Measurements from ENCODE around the gene PDZD4.

Gene PDZD4

DNA sequence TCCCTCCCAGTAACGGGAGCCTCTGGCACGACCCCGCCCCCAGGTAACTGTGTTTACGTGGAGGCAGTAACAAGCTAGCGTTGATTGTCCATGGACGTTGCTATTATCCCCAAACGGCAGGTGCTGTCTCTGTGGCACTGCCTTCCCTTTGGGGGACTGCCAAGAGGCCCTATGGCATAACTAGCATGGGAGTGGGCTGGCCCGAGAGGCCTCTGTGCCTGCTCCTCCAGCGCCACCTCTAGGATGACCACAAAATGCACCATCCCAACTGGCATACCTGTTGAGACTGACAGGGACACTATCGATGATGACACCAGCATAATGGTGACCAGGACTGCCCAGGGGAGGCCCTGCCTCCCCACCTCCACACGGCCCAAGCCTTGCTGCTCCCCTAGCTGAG, 48.0 kb downstream of the PDZD4 start:
- no peak for DNase-seq

DNA sequence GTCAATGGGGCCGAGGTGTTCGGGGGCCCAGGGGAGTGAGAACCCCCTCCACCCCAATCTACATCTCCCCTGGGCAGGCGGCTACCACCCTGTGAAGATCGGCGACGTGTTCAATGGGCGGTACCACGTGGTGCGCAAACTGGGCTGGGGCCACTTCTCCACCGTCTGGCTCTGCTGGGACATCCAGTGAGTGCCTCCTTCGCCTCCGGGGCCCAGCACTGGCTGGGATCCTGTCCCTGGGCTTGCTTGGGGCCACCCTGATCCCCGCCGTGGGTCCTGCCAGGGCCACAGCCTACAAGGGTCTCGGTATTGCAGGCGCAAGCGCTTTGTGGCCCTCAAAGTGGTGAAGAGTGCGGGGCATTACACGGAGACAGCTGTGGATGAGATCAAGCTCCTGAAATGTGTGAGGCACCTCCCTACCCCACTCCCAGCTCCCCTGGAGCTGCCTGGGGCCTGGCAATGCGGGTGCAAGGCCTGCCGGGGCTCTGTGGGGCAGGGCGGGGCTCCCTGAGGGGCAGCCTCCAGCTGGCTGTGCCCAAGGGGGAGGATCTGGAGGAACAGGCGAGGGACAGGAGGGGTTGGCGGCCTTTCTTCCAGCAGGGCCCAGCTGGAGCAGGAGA, 48.8 kb downstream of the PDZD4 start:
- no peak for DNase-seq

DNA sequence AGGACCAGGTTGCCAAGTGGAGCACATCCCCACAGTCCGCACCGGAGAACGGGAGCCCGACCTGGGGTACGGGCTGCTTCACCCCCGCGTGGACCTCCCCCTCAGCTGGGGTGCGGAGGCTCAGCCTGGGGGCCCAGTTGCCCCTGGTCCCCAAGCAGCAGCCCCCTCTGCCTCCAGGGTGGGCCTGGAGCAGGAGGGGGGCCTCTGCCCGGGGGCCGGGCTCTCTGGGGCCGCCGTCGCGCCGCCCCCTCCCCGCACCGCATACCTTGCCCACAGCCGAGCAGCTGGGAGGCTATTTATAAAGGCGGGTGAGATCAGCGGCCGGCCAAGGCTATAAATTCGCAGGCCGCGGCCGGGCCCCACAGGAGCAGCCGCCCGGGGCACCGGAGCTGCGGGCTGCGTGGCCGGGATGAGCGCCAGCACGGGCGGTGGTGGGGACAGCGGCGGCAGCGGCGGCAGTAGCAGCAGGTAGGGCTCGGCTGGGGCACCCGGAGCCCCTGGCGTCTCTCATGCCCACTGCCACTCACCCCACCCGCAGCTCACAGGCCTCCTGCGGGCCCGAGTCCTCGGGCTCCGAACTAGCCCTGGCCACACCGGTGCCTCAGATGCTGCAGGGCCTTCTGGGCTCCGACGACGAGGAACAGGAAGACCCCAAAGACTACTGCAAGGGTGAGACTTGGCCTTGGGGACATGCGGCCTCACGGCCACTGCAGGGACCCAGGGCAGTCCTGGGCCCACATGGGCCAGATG, 49.5 kb downstream of the PDZD4 start, which contains the start of gene SRPK3:
Gene SRPK3, plus strand, starts transcription at position 364 of the 750 bp plus-strand sequence. Its CDS starts 46 bp downstream, at position 410.
- DNase-seq, result no peak

DNA sequence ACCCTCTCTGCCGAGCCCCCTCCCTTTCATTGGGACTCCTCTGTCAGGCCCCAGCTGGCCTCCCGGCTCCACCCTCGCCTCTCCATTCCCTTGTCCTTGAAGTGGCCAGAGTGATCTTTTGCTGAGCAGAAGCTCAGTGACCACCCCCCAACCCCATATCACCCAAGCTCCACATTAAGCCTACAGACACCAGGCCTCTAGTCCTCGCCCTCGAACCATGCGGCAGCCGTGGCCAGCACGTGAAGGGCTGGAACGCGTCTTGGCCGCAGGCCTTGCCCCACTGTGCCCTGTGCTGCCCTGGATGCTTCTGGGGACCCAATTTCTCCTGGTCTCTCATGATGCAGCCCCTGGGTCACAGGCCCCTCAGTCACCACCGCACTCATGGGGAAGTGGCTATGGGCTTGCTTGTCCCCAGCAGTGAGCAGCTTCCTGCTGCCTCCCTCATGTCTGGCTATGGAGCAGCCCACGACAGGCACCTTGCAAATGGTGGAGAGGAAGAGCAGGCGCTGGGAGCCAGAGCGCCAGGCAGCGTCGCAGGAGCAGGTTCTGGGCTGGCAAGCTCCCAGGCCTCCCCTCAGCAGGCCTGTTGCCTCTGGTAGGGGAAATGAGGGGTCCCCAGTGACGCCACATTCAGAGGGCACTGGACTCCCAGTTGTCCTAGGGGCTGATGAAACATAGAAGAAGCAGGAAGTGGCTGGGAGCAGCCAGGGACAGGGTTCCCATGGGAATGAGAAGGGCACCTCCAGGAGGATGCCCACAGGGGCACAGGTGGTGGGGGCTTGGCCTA, 50.3 kb downstream of the PDZD4 start:
- DNase-seq, result no peak

DNA sequence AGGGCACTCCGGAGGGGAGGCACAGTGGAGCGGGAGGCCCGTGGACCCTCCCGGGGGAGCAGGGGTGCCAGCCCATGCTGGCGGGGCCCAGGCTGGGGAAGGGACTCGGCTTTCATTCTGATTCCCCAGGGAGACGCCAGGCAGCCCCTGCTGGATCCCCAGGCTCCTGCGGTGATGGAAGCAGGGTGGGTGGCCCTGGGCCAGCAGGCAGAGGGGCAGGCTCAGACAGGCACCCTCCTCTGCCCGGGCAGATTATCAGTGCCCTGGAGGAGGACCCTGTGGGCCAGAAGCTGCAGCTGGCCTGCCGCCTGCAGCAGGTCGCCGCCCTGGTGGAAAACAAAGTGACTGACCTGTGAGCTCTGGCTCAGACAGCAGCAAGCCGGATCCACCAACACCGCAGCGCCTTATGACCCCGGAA, 51.7 kb downstream of the PDZD4 start:
- no peak for DNase-seq

DNA sequence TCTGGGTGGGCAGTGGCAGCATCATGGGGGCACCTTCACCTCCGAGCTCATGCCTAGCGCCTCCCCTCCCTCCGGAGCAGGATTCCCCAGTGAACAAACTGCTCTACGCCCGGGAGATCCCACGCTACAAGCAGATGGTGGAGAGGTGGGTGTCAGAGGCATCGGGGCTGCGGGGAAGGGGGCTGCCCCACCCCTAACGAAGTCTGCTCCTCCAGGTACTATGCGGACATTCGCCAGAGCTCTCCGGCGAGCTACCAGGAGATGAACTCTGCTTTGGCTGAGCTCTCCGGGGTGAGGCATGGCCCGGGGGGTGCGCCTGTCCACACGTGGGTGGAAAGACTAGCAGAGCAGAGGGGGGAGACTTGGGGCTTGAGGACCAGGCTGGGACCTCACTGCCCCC, 52.2 kb downstream of the PDZD4 start:
- no peak for DNase-seq

DNA sequence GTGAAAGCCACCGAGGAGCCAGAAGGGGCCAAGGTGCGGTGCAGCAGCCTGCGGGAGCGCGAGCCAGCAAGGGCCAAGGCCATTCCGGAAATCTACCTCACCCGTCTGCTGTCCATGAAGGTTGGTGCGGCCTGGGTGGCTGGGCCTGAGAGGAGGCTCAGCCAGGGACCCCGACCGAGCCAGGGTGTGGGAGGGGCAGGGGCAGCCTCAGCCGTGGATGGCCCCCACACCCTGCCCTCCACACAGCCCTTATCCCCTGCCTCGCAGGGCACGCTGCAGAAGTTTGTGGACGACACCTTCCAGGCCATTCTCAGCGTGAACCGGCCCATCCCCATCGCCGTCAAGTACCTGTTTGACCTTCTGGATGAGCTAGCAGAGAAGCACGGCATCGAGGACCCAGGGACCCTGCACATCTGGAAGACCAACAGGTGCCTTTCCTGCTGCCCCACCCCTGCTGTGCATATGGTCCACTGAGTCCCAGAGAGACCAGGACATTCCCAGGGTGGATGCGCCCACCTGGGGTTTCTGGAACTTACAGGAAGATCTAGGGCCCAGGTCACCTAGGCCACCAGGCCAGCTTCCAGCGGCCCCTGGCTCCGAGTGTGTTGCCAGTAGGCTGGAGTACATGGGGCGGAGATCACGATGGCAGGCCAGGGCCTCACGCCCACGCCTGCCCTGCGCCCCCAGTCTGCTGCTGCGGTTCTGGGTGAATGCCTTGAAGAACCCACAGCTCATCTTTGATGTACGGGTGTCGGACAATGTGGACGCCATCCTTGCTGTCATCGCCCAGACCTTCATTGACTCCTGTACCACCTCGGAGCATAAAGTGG, 52.9 kb downstream of the PDZD4 start:
- DNase-seq, result no peak

DNA sequence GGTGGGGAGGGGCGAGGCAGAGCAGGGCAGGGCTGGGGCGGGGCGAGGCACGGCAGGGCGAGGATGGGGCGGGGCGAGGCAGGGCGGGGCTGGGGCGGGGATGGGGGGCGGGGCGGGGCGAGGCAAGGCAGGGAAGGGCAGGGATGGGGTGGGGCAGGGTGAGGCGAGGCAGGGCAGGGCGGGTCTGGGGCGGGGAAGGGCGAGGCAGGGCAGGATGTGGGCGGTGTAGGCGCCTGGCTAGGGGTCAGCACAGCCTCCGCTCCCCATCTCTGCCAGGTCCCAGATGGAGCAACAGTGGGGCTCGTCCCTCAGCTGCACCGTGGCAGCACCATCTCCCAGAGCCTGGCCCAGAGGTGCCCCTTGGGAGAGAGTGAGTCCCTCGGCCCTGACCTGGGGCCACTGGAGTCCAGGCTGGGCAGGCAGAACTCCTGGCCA, 53.7 kb downstream of the PDZD4 start:
- DNase-seq, result no peak

DNA sequence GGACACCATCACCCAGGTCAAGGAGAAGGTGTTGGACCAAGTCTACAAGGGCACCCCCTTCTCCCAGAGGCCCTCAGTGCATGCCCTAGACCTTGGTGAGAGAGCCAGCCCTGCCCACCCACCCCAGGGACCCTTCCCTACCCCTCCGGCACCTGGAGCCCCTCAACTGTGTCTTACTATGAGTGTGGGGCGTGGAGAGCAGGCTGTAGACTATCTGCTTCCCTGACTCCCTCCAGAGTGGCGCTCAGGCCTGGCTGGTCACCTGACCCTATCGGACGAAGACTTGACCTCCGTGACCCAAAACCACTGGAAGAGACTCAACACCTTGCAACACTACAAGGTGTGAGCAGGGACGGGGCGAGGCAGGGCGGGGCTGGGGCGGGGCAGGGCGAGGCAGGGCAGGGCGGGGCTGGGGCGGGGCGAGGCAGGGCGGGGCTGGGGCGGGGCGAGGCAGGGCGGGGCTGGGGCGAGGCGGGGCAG, 54.2 kb downstream of the PDZD4 start:
- no peak for DNase-seq

DNA sequence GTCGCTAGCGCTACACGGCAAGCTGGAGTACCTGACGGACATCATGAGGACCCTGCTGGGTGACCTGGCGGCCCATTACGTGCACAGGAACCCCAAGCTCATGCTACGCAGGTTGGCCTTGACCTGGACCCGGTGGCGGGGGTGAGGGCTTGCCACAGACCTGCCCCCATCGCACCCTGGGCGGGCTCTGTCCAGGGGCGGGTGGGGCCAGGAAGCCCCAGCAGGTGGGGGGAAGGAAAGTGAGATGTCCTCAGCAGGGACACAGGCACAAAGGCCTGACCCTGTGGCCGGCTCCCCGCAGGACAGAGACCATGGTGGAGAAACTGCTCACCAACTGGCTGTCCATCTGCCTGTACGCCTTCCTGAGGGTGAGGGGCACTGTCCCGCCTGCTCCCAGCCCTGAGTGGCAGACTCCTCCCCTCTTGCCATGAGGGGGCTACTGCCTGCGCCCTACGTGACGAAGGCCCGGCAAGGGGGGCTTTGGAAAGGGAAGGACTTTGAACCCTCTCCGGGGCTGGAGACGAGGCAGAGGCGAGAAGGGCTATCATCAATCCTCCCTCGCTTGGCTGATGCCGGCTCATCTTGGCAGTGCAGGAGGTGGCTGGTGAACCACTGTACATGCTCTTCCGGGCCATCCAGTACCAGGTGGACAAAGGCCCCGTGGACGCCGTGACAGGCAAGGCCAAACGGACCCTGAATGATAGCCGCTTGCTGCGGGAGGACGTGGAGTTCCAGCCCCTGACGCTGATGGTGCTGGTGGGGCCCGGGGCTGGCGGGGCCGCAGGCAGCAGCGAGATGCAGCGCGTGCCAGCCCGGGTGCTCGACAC, 54.8 kb downstream of the PDZD4 start:
- no peak for DNase-seq

DNA sequence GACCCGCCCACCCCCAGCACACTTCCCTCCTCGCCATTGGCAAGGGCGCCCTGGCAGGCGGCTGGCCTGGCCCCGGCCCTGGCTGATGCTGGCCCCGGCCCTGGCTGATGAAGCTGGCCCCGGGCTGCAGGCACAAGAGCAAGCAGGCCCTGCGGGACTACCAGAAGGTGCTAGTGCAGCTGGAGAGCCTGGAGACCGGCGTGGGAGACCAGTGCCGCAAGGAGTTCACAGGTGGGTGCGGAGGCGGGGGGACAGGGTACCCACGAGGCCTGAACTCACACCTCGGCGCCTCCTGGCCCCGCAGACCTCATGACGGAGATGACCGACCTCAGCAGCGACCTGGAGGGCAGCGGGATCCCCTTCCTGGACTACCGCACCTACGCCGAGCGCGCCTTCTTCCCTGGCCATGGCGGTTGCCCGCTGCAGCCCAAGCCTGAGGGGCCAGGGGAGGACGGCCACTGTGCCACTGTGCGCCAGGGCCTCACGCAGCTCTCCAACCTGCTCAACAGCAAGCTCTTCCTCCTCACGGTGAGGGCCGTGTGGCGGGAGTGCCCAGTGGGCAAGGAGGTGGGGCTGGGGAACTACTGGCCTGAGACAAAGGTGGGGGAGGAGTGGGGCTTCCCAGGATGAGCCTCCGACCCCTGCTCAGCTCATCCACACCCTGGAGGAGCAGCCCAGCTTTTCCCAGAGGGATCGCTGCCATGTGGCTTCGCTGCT, 55.6 kb downstream of the PDZD4 start:
- DNase-seq, result no peak

DNA sequence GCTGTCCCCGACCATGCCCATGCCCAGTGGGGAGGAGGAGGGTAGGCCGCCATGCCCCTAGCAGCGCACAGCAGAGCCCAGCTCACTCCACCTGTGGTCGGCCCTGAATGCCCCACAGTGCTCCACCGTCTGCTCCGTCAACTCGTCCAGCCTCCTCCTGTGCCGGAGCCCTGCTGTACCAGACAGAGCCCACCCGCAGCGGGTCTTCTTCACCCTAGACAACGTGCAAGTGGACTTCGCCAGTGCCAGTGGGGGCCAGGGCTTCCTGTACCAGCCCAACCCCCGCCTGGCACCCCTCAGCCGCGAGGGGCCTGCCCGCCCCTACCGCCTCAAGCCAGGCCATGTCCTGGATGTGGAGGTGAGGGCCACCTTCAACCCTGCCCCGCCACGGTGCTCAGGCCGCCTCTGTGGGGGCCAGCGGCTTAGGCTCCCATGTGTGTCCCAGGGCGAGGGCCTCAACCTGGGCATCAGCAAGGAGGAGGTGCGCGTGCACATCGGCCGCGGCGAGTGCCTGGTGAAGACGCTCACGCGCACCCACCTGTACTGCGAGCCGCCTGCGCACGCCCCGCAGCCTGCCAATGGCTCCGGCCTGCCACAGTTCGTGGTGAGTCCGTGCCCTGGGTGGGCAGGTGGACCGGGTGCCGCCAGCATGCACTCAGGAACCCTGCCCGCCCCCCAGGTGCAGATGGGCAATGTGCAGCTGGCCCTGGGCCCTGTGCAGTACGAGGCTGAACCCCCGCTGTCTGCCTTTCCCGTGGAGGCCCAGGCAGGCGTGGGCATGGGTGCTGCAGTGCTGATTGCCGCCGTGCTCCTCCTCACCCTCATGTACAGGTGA, 56.4 kb downstream of the PDZD4 start:
- no peak for DNase-seq

DNA sequence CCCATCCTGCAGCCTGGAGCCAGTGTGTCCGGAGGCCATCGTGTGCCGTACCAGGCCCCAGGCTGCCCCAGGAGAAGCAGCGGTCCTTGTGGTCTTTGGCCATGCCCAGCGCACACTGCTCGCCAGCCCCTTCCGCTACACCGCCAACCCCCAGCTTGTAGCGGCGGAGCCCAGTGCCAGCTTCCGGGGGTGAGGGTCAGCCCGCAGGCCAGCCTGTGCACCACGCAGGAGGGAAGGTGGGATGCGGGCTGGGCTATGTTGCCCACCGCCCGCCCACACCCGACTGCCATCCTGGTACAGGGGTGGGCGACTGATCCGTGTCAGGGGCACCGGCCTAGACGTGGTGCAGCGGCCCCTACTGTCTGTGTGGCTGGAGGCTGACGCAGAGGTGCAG, 57.1 kb downstream of the PDZD4 start:
- DNase-seq, result no peak

DNA sequence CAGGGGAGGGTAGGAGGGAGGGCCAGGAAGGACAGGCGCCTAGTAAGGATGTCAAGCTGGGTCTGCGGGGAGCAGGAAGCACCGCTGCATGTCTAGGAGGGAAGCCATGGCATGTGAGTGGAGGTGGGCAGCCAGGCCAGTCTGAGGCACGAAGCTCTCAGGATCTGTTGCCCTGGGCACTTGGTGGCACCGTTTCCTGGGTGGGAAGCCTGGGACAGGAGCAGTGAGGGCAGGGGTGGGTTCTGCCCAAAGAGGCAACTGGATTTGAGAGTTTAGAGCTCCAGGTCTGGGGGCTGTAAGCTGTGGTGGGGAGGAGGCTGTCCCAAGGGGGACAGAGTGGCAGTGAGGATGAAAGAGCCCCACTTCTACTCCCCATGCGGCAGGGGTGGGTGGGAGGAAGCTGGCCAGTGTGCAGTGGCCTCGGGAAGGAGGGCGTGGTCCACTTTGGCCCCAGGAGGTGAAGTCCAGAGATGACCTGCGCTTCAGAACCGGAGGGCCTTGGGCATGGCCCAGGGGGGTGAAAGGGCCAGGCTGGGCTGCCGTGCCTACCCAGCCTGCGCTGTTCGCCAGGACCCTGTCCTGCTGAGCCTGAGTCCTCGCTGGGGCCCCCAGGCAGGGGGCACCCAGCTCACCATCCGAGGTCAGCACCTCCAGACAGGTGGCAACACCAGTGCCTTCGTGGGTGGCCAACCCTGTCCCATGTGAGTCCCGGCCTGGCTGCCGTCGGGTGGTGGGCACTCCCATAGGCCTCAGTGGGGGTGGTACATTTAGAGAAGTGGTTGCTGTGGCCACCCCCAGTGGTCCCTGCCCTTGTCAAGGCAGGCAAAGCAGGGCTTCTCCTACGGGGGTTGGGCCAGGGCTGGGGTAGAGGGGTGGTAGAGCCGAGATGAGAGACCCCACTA, 57.8 kb downstream of the PDZD4 start:
- no peak for DNase-seq

DNA sequence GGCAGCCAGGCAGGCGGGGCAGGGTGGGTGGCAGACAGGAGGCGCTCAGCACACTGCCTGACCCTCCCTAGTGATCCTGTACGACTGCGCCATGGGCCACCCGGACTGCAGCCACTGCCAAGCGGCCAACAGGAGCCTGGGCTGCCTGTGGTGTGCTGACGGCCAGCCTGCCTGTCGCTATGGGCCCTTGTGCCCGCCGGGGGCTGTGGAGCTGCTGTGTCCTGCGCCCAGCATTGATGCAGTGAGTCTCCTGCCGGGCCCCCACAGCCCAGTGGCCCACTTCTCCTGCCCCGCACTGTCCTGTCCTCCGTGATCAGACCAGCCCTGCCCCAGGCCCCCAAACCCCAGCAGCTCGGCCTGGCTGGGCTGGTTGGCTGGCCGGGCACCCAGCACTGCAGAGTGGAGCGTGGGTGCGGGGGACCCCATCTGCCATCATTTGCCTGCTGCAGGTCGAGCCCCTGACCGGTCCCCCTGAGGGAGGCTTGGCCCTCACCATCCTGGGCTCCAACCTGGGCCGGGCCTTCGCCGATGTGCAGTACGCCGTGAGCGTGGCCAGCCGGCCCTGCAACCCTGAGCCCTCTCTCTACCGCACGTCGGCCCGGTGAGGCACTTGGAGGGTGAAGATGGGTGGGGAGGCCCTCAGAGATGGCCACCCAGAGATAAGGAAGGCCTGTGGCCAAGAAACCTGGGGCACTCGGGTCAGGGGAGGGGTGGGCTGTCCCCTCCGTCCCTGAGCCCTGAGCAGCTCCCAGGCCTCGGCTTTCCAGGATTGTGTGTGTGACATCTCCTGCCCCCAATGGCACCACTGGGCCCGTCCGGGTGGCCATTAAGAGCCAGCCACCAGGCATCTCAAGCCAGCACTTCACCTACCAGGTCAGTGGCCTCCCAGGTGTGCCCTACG, 58.7 kb downstream of the PDZD4 start:
- DNase-seq, result no peak

DNA sequence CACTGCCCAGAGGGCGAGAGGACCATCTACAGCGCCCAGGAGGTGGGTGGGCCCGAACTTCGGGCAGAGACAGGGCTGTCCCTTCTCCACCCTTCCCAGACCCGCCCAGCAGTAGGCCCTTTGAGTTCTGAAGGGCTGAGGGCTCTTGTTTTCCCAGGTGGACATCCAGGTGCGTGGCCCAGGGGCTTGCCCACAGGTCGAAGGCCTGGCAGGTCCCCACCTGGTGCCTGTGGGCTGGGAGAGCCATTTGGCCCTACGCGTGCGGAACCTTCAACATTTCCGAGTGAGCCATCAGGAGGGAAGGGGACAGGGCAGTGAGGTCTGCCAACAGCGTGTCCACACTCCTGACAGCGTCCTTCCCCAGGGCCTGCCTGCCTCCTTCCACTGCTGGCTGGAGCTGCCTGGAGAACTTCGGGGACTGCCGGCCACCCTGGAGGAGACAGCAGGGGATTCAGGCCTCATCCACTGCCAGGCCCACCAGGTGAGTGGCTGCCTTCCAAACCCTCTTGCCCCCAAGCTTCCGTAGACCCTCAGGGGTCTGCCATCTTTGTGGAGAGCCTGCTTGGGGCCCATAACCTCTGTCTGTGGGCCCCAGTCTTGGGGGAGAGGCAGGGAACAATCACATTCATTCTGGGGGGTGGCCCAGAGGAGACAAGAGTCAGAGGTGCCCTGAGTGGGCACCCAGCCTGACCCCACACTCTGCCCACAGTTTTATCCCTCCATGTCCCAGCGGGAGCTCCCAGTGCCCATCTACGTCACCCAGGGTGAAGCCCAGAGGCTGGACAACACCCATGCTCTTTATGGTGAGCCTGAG, 59.5 kb downstream of the PDZD4 start:
- no peak for DNase-seq

Data from NCI-H526 treated with DMSO at 0.1 percent for 48 hours (cell line).